ENCODE measurements around the gene PAN2.
"Not testable (repeated sequence)": the region's sequence is repeated elsewhere in the genome, so short reads cannot be mapped to it uniquely, and the experiment has no call there.

PAN2 gene

GRCh38 chr12:56347255-56347654, 13.5 kb upstream of the PAN2 start:
- in situ Hi-C loops (cut with MboI; ENCODE audit: low sequenced_read_pairs), result not testable (repeated sequence)

- in situ Hi-C loops (cut with MboI; ENCODE audit: low sequenced_read_pairs), result no loop called here
Observed at GRCh38 chr12:56346675-56347074, 12.9 kb upstream of the PAN2 start.

GRCh38 chr12:56342290-56342689, 8.5 kb upstream of the PAN2 start:
- in situ Hi-C loops (cut with MboI; ENCODE audit: low sequenced_read_pairs), result not testable (repeated sequence)

GRCh38 chr12:56341616-56342015, 7.8 kb upstream of the PAN2 start:
- in situ Hi-C loops (cut with MboI; ENCODE audit: low sequenced_read_pairs), result no loop called here

GRCh38 chr12:56339158-56339422, 5.3 kb upstream of the PAN2 start:
- in situ Hi-C loops (cut with MboI; ENCODE audit: low sequenced_read_pairs), result no loop called here

GRCh38 chr12:56338308-56339157, 4.7 kb upstream of the PAN2 start, which contains the start of gene IL23A:
Gene IL23A, plus strand, starts transcription at chr12:56338884. Its CDS starts 161 bp downstream, at chr12:56339045.
- in situ Hi-C loops (cut with MboI; ENCODE audit: low sequenced_read_pairs), result no loop called here

- in situ Hi-C loops (cut with MboI; ENCODE audit: low sequenced_read_pairs), result no loop called here
Observed at GRCh38 chr12:56337753-56338251, 4.0 kb upstream of the PAN2 start.

- in situ Hi-C loops (cut with MboI; ENCODE audit: low sequenced_read_pairs), result no loop called here
Observed at GRCh38 chr12:56336361-56337167, 2.8 kb upstream of the PAN2 start.

- in situ Hi-C loops (cut with MboI; ENCODE audit: low sequenced_read_pairs), result not testable (repeated sequence)
Observed at GRCh38 chr12:56335527-56335926, 1.7 kb upstream of the PAN2 start.

GRCh38 chr12:56334490-56334793, 642 bp upstream of the PAN2 start:
- in situ Hi-C loops (cut with MboI; ENCODE audit: low sequenced_read_pairs), result no loop called here

GRCh38 chr12:56333197-56333678, 562 bp downstream of the PAN2 start:
- in situ Hi-C loops (cut with MboI; ENCODE audit: low sequenced_read_pairs), result no loop called here

- in situ Hi-C loops (cut with MboI; ENCODE audit: low sequenced_read_pairs), result no loop called here
Observed at GRCh38 chr12:56332512-56333196, 1.1 kb downstream of the PAN2 start.

- in situ Hi-C loops (cut with MboI; ENCODE audit: low sequenced_read_pairs), result no loop called here
Observed at GRCh38 chr12:56330936-56331490, 2.8 kb downstream of the PAN2 start.

GRCh38 chr12:56326533-56326932, 7.3 kb downstream of the PAN2 start:
- in situ Hi-C loops (cut with MboI; ENCODE audit: low sequenced_read_pairs), result no loop called here

- in situ Hi-C loops (cut with MboI; ENCODE audit: low sequenced_read_pairs), result no loop called here
Observed at GRCh38 chr12:56326126-56326525, 7.7 kb downstream of the PAN2 start.

- in situ Hi-C loops (cut with MboI; ENCODE audit: low sequenced_read_pairs), result no loop called here
Observed at GRCh38 chr12:56324206-56324605, 9.6 kb downstream of the PAN2 start.

- in situ Hi-C loops (cut with MboI; ENCODE audit: low sequenced_read_pairs), result not testable (repeated sequence)
Observed at GRCh38 chr12:56321610-56322009, 12.2 kb downstream of the PAN2 start.

- in situ Hi-C loops (cut with MboI; ENCODE audit: low sequenced_read_pairs), result no loop called here
Observed at GRCh38 chr12:56321027-56321426, 12.8 kb downstream of the PAN2 start.

- in situ Hi-C loops (cut with MboI; ENCODE audit: low sequenced_read_pairs), result no loop called here
Observed at GRCh38 chr12:56317675-56318074, 16.1 kb downstream of the PAN2 start.

GRCh38 chr12:56315622-56316473, 18.0 kb downstream of the PAN2 start, which contains the start of gene CNPY2:
Gene CNPY2, minus strand, starts transcription at chr12:56315988. Its CDS starts 771 bp downstream, at chr12:56315217.
- in situ Hi-C loops (cut with MboI; ENCODE audit: low sequenced_read_pairs), result no loop called here
